Transverse colon (tissue), 4 donors: ENCODE results near the gene VMP1. TPM values are rescaled to one million over a fixed set of nuclear protein-coding genes. Genes with fewer than 3 reads are reported as not detected.
"Not testable (repeated sequence)": the region's sequence is repeated elsewhere in the genome, so short reads cannot be mapped to it uniquely, and the experiment has no call there.

Experiments
- DNase-seq: peaks from one replicate; pipeline ENCODE4 v3.0.0-alpha.2; 2019
- H3K27ac ChIP-seq, 4 donors: fragments of 200-600 bp; sonication (generic); 2 replicates each; pipeline ENCODE4 v1.5.1; 2016 to 2018; ENCODE audit warnings: inconsistent platforms in 4 of 4
- H3K27me3 ChIP-seq: fragments of 200-600 bp; sonication (generic); 2 replicates; pipeline ENCODE4 v1.5.1; 2017; ENCODE audit warnings: inconsistent platforms
- H3K36me3 ChIP-seq, 4 donors: fragments of 200-600 bp; sonication (generic); 2 replicates each; pipeline ENCODE4 v1.5.1; 2017 to 2019; ENCODE audit warnings: inconsistent platforms in 4 of 4
- H3K4me1 ChIP-seq, 4 donors: fragments of 200-600 bp; sonication (generic); 2 replicates each; pipeline ENCODE4 v1.5.1; 2017 to 2020; ENCODE audit warnings: inconsistent platforms in 4 of 4
- H3K4me3 ChIP-seq, 4 donors: fragments of 200-600 bp; sonication (generic); 1 replicate in 1 of 4; 2 replicates in 3 of 4; pipeline versions ENCODE4 v1.5.1 to v1.6.1; 2017 to 2019; ENCODE audit warnings: inconsistent platforms in 4 of 4
- H3K9me3 ChIP-seq, 2 donors: fragments of 200-600 bp; sonication (generic); 2 replicates each; pipeline ENCODE4 v1.5.1; 2017 to 2019; ENCODE audit warnings: inconsistent platforms in 2 of 2
- CTCF ChIP-seq, 5 experiments: fragments of 200-600 bp in 3 of 5; fragments of 450-650 bp in 2 of 5; sonication (generic) in 3 of 5; IDR thresholded peaks; 1 replicate in 2 of 5; 2 replicates in 3 of 5; pipeline ENCODE4 v1.5.1; 2016 to 2017; ENCODE audit warnings: antibody characterized with exemption in 5 of 5, inconsistent platforms in 3 of 5, mild to moderate bottlenecking in 2 of 5, moderate library complexity in 1 of 5
- EP300 ChIP-seq: sonication (generic); formaldehyde crosslinking; IDR thresholded peaks from one replicate; pipeline ENCODE4 v1.6.1; 2017; ENCODE audit warnings: antibody characterized with exemption, low read depth
- POLR2A ChIP-seq: fragments of 450-650 bp; IDR thresholded peaks from one replicate; pipeline ENCODE4 v1.6.1; 2016; ENCODE audit warnings: antibody characterized with exemption, mild to moderate bottlenecking, moderate library complexity
- POLR2AphosphoS5 ChIP-seq, 3 donors: sonication (generic); formaldehyde crosslinking; IDR thresholded peaks; one replicate each; pipeline ENCODE4 v1.6.1; 2016; ENCODE audit warnings: antibody characterized with exemption in 3 of 3
- WGBS, 2 donors: methylation state at CpG; one replicate each; pipeline ENCODE4 v1.1.5; 2018; ENCODE audit warnings: low coverage in 1 of 2; 5-methylcytosine and 5-hydroxymethylcytosine counted together
- in situ Hi-C, 4 donors: fragments of 200-750 bp; cut with MboI; loops; one replicate each; pipeline versions ENCODE4 v1.15.0 to v1.15.1; 2017; ENCODE audit warnings: low sequenced_read_pairs in 3 of 4, low pct_ligation_motif_present in 1 of 4, low pct_unique_long_range_greater_than_20kb in 1 of 4
- intact Hi-C: fragments of 100-400 bp; cut with DNase I; formaldehyde crosslinking; loops from one replicate; pipeline ENCODE4 v1.15.1; 2023; ENCODE audit warnings: low total_unique reads
- total RNA-seq, 4 donors: library from RNA; depleted of rRNA; stranded (reverse); fragments of >200 nt; gene quantifications; one replicate each; pipeline ENCODE4 v1.1.0, GENCODE V29; 2016

The VMP1 gene
- total RNA-seq, 4 donors from 2014 or later, result 136 to 547 (median 339) TPM

DNA sequence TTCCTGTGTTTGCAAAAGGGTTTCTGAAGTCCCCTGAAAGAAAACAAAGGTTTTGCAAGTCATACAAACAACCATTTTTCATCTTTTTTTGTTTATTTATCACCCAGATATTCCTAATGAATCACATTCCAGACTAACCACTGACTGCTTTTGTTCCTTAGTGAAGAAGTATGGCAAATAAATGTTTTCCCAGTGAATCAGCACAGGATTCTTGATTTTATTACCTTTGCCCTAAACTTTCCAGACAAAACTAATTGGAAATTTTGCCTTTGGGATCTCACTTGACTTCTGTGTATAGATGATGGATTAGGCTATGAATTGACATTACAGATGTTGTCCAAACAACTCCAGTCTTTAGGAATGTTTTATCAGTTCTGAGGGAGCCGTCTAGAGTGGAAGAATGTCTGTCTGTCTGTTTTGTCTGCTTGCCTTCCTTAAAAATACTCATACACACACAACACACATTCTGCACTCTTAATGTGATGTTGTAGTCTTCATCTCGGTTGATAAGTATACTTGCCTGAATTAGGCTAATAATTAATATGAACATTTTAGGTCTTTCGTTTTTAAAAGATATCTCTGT lies 48.9 kb downstream of the VMP1 start:
- Histone ChIP-seq H3K4me3 (no peak overlapping the region), H3K9me3 (no peaks in the 10 kb centered on the region), H3K27ac (peak overlapping the region; percentile 60 to 85 (median 77)), H3K4me1 (peaks cover 6 to 27% (median 14%) of the 10 kb centered on the region in 4 donors), H3K36me3 (peaks cover 0 to 17% (median 2%) of the 10 kb centered on the region in 4 donors), H3K27me3 (no peaks in the 10 kb centered on the region)
- TF ChIP-seq CTCF (IDR thresholded peaks at IDR 0.05) (no peak), POLR2A (no peak), POLR2AphosphoS5 (IDR thresholded peaks at IDR 0.05) (no peak), EP300 (no peak)
- in situ Hi-C loops (no loop called here), intact Hi-C loops (no loop called here)
- DNase-seq, result no peak
- 62 to 73% methylated on average over 2 to 3 of the region's 3 CpGs for WGBS, 2 donors

DNA sequence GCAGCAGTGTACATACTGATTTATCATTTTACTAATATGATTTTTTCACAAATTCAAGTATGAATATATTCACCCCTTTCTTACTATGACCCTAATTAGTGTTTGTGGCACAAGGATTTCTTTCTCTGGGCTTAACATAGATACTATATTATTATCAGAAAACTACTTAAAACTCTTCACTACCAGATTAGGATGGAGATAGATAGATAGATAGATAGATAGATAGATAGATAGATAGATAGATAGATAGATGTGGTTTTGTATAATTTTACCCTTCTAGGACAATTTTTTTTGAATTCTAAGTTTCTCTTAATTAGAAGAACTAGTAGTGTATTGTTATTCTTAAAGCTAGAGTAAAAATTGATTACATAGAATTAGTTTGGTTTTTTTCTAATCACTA lies 49.6 kb downstream of the VMP1 start:
- H3K4me1 ChIP-seq, result peaks cover 6 to 33% (median 14%) of the 10 kb centered on the region in 4 donors
- no peak overlapping the region for H3K4me3 ChIP-seq
- no peaks in the 10 kb centered on the region for H3K27me3 ChIP-seq
- intact Hi-C loops (no loop called here), in situ Hi-C loops (no loop called here)
- DNase-seq, result no peak
- TF ChIP-seq POLR2AphosphoS5 (IDR thresholded peaks at IDR 0.05) (no peak), POLR2A (no peak), EP300 (no peak), CTCF (IDR thresholded peaks at IDR 0.05) (no peak)
- peaks cover 0 to 17% (median 2%) of the 10 kb centered on the region in 4 donors for H3K36me3 ChIP-seq
- peak overlapping the region; percentile 60 to 85 (median 77) for H3K27ac ChIP-seq
- no peaks in the 10 kb centered on the region for H3K9me3 ChIP-seq

- Histone ChIP-seq H3K4me1 (peaks cover 6 to 35% (median 14%) of the 10 kb centered on the region in 4 donors), H3K9me3 (no peaks in the 10 kb centered on the region), H3K27ac (peak overlapping the region; percentile 60 to 85 (median 77)), H3K4me3 (no peak overlapping the region), H3K36me3 (peaks cover 0 to 17% (median 2%) of the 10 kb centered on the region in 4 donors), H3K27me3 (no peaks in the 10 kb centered on the region)
- in situ Hi-C loops, result no loop called here
- TF ChIP-seq EP300, result no peak
- no peak for TF ChIP-seq CTCF (IDR thresholded peaks at IDR 0.05)
- no peak for TF ChIP-seq POLR2A
- no peak for TF ChIP-seq POLR2AphosphoS5 (IDR thresholded peaks at IDR 0.05)
- 73 to 78% methylated on average over 1 of the region's 1 CpG for WGBS, 2 donors
- intact Hi-C loops, result no loop called here
- DNase-seq, result no peak
These were observed 50.0 kb downstream of the VMP1 start for GRCh38 chr17:59757470-59757869.

- Histone ChIP-seq H3K27me3 (no peaks in the 10 kb centered on the region), H3K27ac (peak overlapping the region in 3 of 4 donors; percentile 17 to 85 (median 77)), H3K9me3 (no peaks in the 10 kb centered on the region), H3K36me3 (peaks cover 0 to 17% (median 2%) of the 10 kb centered on the region in 4 donors), H3K4me1 (peaks cover 6 to 39% (median 14%) of the 10 kb centered on the region in 4 donors), H3K4me3 (no peak overlapping the region)
- in situ Hi-C loops, result no loop called here
- TF ChIP-seq EP300 (no peak), CTCF (IDR thresholded peaks at IDR 0.05) (no peak), POLR2A (no peak), POLR2AphosphoS5 (IDR thresholded peaks at IDR 0.05) (no peak)
- 100% methylated on average over 1 to 2 of the region's 2 CpGs for WGBS, 2 donors
- no peak for DNase-seq
- intact Hi-C loops, result no loop called here
These were observed 50.5 kb downstream of the VMP1 start for GRCh38 chr17:59757881-59758385.

GRCh38 chr17:59758998-59759651 lies 51.7 kb downstream of the VMP1 start:
- in situ Hi-C loops, H3K9me3 ChIP-seq, intact Hi-C loops, H3K27me3 ChIP-seq, DNase-seq, H3K4me3 ChIP-seq: not testable (repeated sequence)
- WGBS, 2 donors, result 67 to 95% methylated on average over 1 to 4 of the region's 4 CpGs
- Histone ChIP-seq H3K4me1 (peaks cover 6 to 33% (median 12%) of the 10 kb centered on the region in 4 donors), H3K27ac (peak overlapping the region in 1 of 4 donors; percentile 17), H3K36me3 (peaks cover 0 to 17% (median 2%) of the 10 kb centered on the region in 4 donors)
